ENCODE measurements around the gene FOXA3.
"Not testable (repeated sequence)": the region's sequence is repeated elsewhere in the genome, so short reads cannot be mapped to it uniquely, and the experiment has no call there.

The FOXA3 gene

GRCh38 chr19:45895983-45896599, 32.0 kb downstream of the FOXA3 start:
- DNase-seq: not testable (repeated sequence)

- no peak for DNase-seq
Measured at GRCh38 chr19:45897261-45897812, 33.2 kb downstream of the FOXA3 start.

- no peak for DNase-seq
Measured at GRCh38 chr19:45899253-45899652, 35.1 kb downstream of the FOXA3 start.

GRCh38 chr19:45899919-45900589, 35.9 kb downstream of the FOXA3 start:
- DNase-seq: no peak

- no peak for DNase-seq
Measured at GRCh38 chr19:45900738-45901431, 36.8 kb downstream of the FOXA3 start.

- no peak for DNase-seq
Measured at GRCh38 chr19:45901432-45901911, 37.3 kb downstream of the FOXA3 start.

- DNase-seq: peak in 1 of 2 experiments; percentile 27
Measured at GRCh38 chr19:45901912-45902650, 38.0 kb downstream of the FOXA3 start, which contains the start of gene MYPOP. TSS of gene MYPOP (minus strand) at chr19:45902613. CDS start at chr19:45901773, 840 bp downstream.

- DNase-seq: peak; percentile 96
Measured at GRCh38 chr19:45902651-45903625, 38.8 kb downstream of the FOXA3 start.

GRCh38 chr19:45905011-45905410, 40.9 kb downstream of the FOXA3 start:
- no peak for DNase-seq

GRCh38 chr19:45906221-45906620, 42.1 kb downstream of the FOXA3 start:
- no peak for DNase-seq

GRCh38 chr19:45908956-45909355, 44.8 kb downstream of the FOXA3 start:
- no peak for DNase-seq

GRCh38 chr19:45911291-45911690, 47.2 kb downstream of the FOXA3 start:
- no peak for DNase-seq

GRCh38 chr19:45913874-45914830, 50.0 kb downstream of the FOXA3 start, which contains the start of gene NANOS2:
TSS of gene NANOS2 (minus strand) at chr19:45914778. CDS start at chr19:45914693, 85 bp downstream.
- peak in 1 of 2 experiments; percentile 40 for DNase-seq

- DNase-seq: no peak
Measured at GRCh38 chr19:45917421-45918091, 53.4 kb downstream of the FOXA3 start.

GRCh38 chr19:45918721-45919120, 54.6 kb downstream of the FOXA3 start:
- DNase-seq: no peak

GRCh38 chr19:45919678-45920077, 55.6 kb downstream of the FOXA3 start:
- no peak for DNase-seq

- peak; percentile 53 to 77 for DNase-seq
Measured at GRCh38 chr19:45920458-45920857, 56.3 kb downstream of the FOXA3 start.

GRCh38 chr19:45922281-45922680, 58.2 kb downstream of the FOXA3 start:
- DNase-seq: peak in 1 of 2 experiments; percentile 6

Data from NCI-H524 (cell line).